ENCODE data around the gene SCAPER. TPM values are rescaled to one million over a fixed set of nuclear protein-coding genes. Genes with fewer than 3 reads are reported as not detected.
"Not testable (repeated sequence)": the region's sequence is repeated elsewhere in the genome, so short reads cannot be mapped to it uniquely, and the experiment has no call there.

Gene SCAPER
- total RNA-seq, 1 experiment from 2014 or later: 7.4 TPM

GRCh38 chr15:76711351-76711827, 193.8 kb downstream of the SCAPER start:
- Mint-ChIP-seq H3K27me3 (ENCODE audit: low read depth) (no peaks in the 10 kb centered on the region), H3K9me3 (no peaks in the 10 kb centered on the region), H3K4me1 (no peaks in the 10 kb centered on the region), H3K27ac (no peak overlapping the region), H3K4me3 (no peak overlapping the region), H3K36me3 (ENCODE audit: insufficient read depth in 1 of 3, low read depth in 3 of 3) (peaks cover 0 to 4% (median 0%) of the 10 kb centered on the region in 3 experiments; a peak in 3 of 7 replicates)
- TF ChIP-seq CTCF (conservative IDR thresholded peaks at IDR 0.05): no peak
- Histone ChIP-seq H4K5ac (ENCODE audit: insufficient read length, low read depth, low read length) (no peak overlapping the region), H3K27me3 (ENCODE audit: insufficient read depth, low read length) (no peaks in the 10 kb centered on the region), H2BK5ac (ENCODE audit: insufficient read length, low read length) (no peak overlapping the region), H3K4ac (ENCODE audit: low read depth, low read length) (no peak overlapping the region), H3K4me2 (ENCODE audit: insufficient read depth, insufficient read length, low read length) (no peak overlapping the region), H2BK20ac (ENCODE audit: low read depth, low read length, poor library complexity, severe bottlenecking) (no peak overlapping the region), H3K27ac (ENCODE audit: insufficient read length, low read depth, low read length) (no peak overlapping the region), H3K9me3 (ENCODE audit: control insufficient read depth, low read depth, low read length) (no peaks in the 10 kb centered on the region), H2AFZ (ENCODE audit: low read length) (no peak overlapping the region), H4K91ac (ENCODE audit: insufficient read length, low read depth, low read length) (no peak overlapping the region), H2BK12ac (ENCODE audit: insufficient read length, low read depth, low read length) (no peak overlapping the region), H2BK120ac (ENCODE audit: low read depth, low read length, poor library complexity, severe bottlenecking) (no peak overlapping the region), H3K23me2 (ENCODE audit: insufficient read length, low read depth, low read length, poor library complexity, severe bottlenecking) (no peaks in the 10 kb centered on the region), H3K9ac (ENCODE audit: extremely low read depth, insufficient read length, low read length) (no peak overlapping the region), H3K79me1 (ENCODE audit: insufficient read depth, low read depth, low read length, poor library complexity, severe bottlenecking) (no peaks in the 10 kb centered on the region), H3K14ac (ENCODE audit: insufficient read depth, low read length) (no peak overlapping the region), H3K4me1 (ENCODE audit: insufficient read depth, low read length) (no peaks in the 10 kb centered on the region), H3K18ac (ENCODE audit: insufficient read length, low read depth, low read length) (no peak overlapping the region), H4K8ac (replicated peaks; ENCODE audit: insufficient read length, low read depth, low read length) (no peak overlapping the region), H4K20me1 (ENCODE audit: control insufficient read depth, insufficient read depth, insufficient read length) (no peaks in the 10 kb centered on the region), H2BK15ac (ENCODE audit: low read depth, low read length) (no peak overlapping the region), H3T11ph (ENCODE audit: low read length) (no peak overlapping the region), H2AK5ac (ENCODE audit: insufficient read length, low read length) (no peak overlapping the region), H3K23ac (ENCODE audit: insufficient read length, low read depth, low read length) (no peak overlapping the region), H3K79me2 (ENCODE audit: insufficient read depth, low read length) (no peaks in the 10 kb centered on the region), H3K56ac (ENCODE audit: insufficient read length, low read depth, low read length) (no peak overlapping the region)
- no CpG with 5 or more reads among the region's 2 CpGs for WGBS (ENCODE audit: extremely low coverage, insufficient read length, low lambda C conversion rate)
- no peak for DNase-seq

GRCh38 chr15:76704032-76704431, 201.1 kb downstream of the SCAPER start:
- not testable (repeated sequence) for H3K4me2 ChIP-seq (ENCODE audit: insufficient read depth, insufficient read length, low read length); H3K9ac ChIP-seq (ENCODE audit: extremely low read depth, insufficient read length, low read length); H4K8ac ChIP-seq (replicated peaks; ENCODE audit: insufficient read length, low read depth, low read length); H2BK120ac ChIP-seq (ENCODE audit: low read depth, low read length, poor library complexity, severe bottlenecking); H3K4ac ChIP-seq (ENCODE audit: low read depth, low read length); H3K27ac ChIP-seq (ENCODE audit: insufficient read length, low read depth, low read length); H4K91ac ChIP-seq (ENCODE audit: insufficient read length, low read depth, low read length); H2BK20ac ChIP-seq (ENCODE audit: low read depth, low read length, poor library complexity, severe bottlenecking); H2AFZ ChIP-seq (ENCODE audit: low read length); H3K36me3 Mint-ChIP-seq (ENCODE audit: insufficient read depth in 1 of 3, low read depth in 3 of 3); H3K9me3 ChIP-seq (ENCODE audit: control insufficient read depth, low read depth, low read length); H3K23me2 ChIP-seq (ENCODE audit: insufficient read length, low read depth, low read length, poor library complexity, severe bottlenecking); H3K23ac ChIP-seq (ENCODE audit: insufficient read length, low read depth, low read length); H3T11ph ChIP-seq (ENCODE audit: low read length); H3K4me3 Mint-ChIP-seq; H3K79me2 ChIP-seq (ENCODE audit: insufficient read depth, low read length); H3K27me3 ChIP-seq (ENCODE audit: insufficient read depth, low read length); H4K5ac ChIP-seq (ENCODE audit: insufficient read length, low read depth, low read length); H3K56ac ChIP-seq (ENCODE audit: insufficient read length, low read depth, low read length); H3K9me3 Mint-ChIP-seq; H2AK5ac ChIP-seq (ENCODE audit: insufficient read length, low read length); H3K27me3 Mint-ChIP-seq (ENCODE audit: low read depth); H3K4me1 Mint-ChIP-seq; H3K27ac Mint-ChIP-seq; DNase-seq; H3K18ac ChIP-seq (ENCODE audit: insufficient read length, low read depth, low read length); H2BK12ac ChIP-seq (ENCODE audit: insufficient read length, low read depth, low read length); H2BK5ac ChIP-seq (ENCODE audit: insufficient read length, low read length); H3K14ac ChIP-seq (ENCODE audit: insufficient read depth, low read length); H4K20me1 ChIP-seq (ENCODE audit: control insufficient read depth, insufficient read depth, insufficient read length); H3K4me1 ChIP-seq (ENCODE audit: insufficient read depth, low read length); H3K79me1 ChIP-seq (ENCODE audit: insufficient read depth, low read depth, low read length, poor library complexity, severe bottlenecking); H2BK15ac ChIP-seq (ENCODE audit: low read depth, low read length)
- WGBS (ENCODE audit: extremely low coverage, insufficient read length, low lambda C conversion rate): no CpG with 5 or more reads among the region's 1 CpG

All from H9 (cell line).